ENCODE data around the gene REV3L. TPM values are rescaled to one million over a fixed set of nuclear protein-coding genes. Genes with fewer than 3 reads are reported as not detected.

Gene REV3L
- total and polyA plus RNA-seq, 12 donors = 5.6 to 25.8 (median 13.9) TPM

- TF ChIP-seq CTCF (IDR thresholded peaks at IDR 0.05) = no peak
- no peaks in the 10 kb centered on the region for H3K9me3 ChIP-seq
- H3K4me3 ChIP-seq = no peak overlapping the region
- H3K27me3 ChIP-seq = no peaks in the 10 kb centered on the region
- 56 to 68% methylated on average over 5 of the region's 5 CpGs for WGBS, 2 donors
- no peak overlapping the region for H3K27ac ChIP-seq
- peaks cover 0 to 23% (median 0%) of the 10 kb centered on the region in 9 donors for H3K36me3 ChIP-seq
- H3K4me1 ChIP-seq = peaks cover 3 to 52% (median 42%) of the 10 kb centered on the region in 9 donors
- intact Hi-C loops (cut with DNase I) = loop anchor here in 1 of 10 donors (10.0 kb wide), 1 partner anchor 56 kb away; no protein-coding TSS in a partner anchor
- no peak for ATAC-seq
- DNase-seq = no peak
Observed at GRCh38 chr6:111418971-111419693, 63.9 kb downstream of the REV3L start.

- H3K4me1 ChIP-seq = peaks cover 3 to 40% (median 31%) of the 10 kb centered on the region in 9 donors
- no peak for TF ChIP-seq CTCF (IDR thresholded peaks at IDR 0.05)
- no peaks in the 10 kb centered on the region for H3K9me3 ChIP-seq
- H3K36me3 ChIP-seq = peaks cover 0 to 31% (median 0%) of the 10 kb centered on the region in 9 donors
- ATAC-seq (no peak), DNase-seq (no peak)
- H3K27ac ChIP-seq = peak overlapping the region in 2 of 10 donors; percentile 2 to 49
- no peaks in the 10 kb centered on the region for H3K27me3 ChIP-seq
- no peak overlapping the region for H3K4me3 ChIP-seq
- intact Hi-C loops (cut with DNase I) = loop anchor here in 1 of 10 donors (10.0 kb wide), 1 partner anchor 57 kb away; no protein-coding TSS in a partner anchor
Observed at GRCh38 chr6:111417946-111418345, 65.1 kb downstream of the REV3L start.

- no peak overlapping the region for H3K4me3 ChIP-seq
- no peak for TF ChIP-seq CTCF (IDR thresholded peaks at IDR 0.05)
- H3K4me1 ChIP-seq = peaks cover 3 to 41% (median 31%) of the 10 kb centered on the region in 9 donors
- intact Hi-C loops (cut with DNase I) = loop anchor here in 1 of 10 donors (10.0 kb wide), 1 partner anchor 58 kb away; no protein-coding TSS in a partner anchor
- H3K27me3 ChIP-seq = no peaks in the 10 kb centered on the region
- no peaks in the 10 kb centered on the region for H3K9me3 ChIP-seq
- DNase-seq (peak in 1 of 2 donors; percentile 37), ATAC-seq (peak; percentile 84 to 97 (median 86))
- WGBS, 2 donors = 15 to 24% methylated on average over 2 of the region's 2 CpGs
- H3K27ac ChIP-seq = peak overlapping the region in 3 of 10 donors; percentile 2 to 49 (median 39)
- H3K36me3 ChIP-seq = peaks cover 0 to 33% (median 0%) of the 10 kb centered on the region in 9 donors
Observed at GRCh38 chr6:111417181-111417585, 65.8 kb downstream of the REV3L start.

- ATAC-seq (no peak), DNase-seq (no peak)
- no peaks in the 10 kb centered on the region for H3K9me3 ChIP-seq
- peaks cover 3 to 45% (median 31%) of the 10 kb centered on the region in 9 donors for H3K4me1 ChIP-seq
- peak overlapping the region in 1 of 10 donors; percentile 49 for H3K27ac ChIP-seq
- H3K36me3 ChIP-seq = peaks cover 0 to 39% (median 0%) of the 10 kb centered on the region in 9 donors
- no peaks in the 10 kb centered on the region for H3K27me3 ChIP-seq
- TF ChIP-seq CTCF (IDR thresholded peaks at IDR 0.05) = no peak
- no peak overlapping the region for H3K4me3 ChIP-seq
- intact Hi-C loops (cut with DNase I) = loop anchor here in 1 of 10 donors (10.0 kb wide), 1 partner anchor 58 kb away; no protein-coding TSS in a partner anchor
Observed at GRCh38 chr6:111416529-111416928, 66.5 kb downstream of the REV3L start.
